C4-2B (cell line): Measurements from ENCODE around the gene TMEM254.

Source experiments
- ZFX ChIP-seq: fragments of 450-650 bp; IDR thresholded peaks from 2 replicates; pipeline ENCODE4 v1.6.1; 2017
- TF ChIP-seq, protein P1 (sequence below): fragments of 450-650 bp; conservative IDR thresholded peaks from 2 replicates; pipeline ENCODE4 v1.5.1; 2017; ENCODE audit warnings: mild to moderate bottlenecking

DNA sequence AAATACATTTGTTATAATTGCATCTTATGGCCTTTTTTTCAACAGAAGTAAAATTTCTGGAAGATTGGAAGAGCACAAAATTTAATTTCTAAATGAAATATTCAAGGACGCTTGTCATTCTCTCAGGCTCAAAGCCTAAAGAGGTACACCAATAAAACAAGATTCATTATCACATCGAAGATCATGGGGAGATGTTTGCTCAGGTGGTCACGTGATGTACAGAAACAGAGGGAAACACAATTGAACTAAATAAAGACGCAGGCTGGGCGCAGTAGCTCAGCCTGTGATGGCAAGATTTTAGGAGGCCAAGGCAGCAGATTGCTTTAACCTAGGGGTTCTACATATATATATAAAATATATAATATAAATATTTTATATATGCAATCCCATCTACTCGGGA lies 37.3 kb upstream of the TMEM254 start:
- TF ChIP-seq, protein P1, sequence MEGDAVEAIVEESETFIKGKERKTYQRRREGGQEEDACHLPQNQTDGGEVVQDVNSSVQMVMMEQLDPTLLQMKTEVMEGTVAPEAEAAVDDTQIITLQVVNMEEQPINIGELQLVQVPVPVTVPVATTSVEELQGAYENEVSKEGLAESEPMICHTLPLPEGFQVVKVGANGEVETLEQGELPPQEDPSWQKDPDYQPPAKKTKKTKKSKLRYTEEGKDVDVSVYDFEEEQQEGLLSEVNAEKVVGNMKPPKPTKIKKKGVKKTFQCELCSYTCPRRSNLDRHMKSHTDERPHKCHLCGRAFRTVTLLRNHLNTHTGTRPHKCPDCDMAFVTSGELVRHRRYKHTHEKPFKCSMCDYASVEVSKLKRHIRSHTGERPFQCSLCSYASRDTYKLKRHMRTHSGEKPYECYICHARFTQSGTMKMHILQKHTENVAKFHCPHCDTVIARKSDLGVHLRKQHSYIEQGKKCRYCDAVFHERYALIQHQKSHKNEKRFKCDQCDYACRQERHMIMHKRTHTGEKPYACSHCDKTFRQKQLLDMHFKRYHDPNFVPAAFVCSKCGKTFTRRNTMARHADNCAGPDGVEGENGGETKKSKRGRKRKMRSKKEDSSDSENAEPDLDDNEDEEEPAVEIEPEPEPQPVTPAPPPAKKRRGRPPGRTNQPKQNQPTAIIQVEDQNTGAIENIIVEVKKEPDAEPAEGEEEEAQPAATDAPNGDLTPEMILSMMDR, result no peak
- TF ChIP-seq ZFX, result no peak
